ENCODE measurements around the gene SGK2. TPM values are rescaled to one million over a fixed set of nuclear protein-coding genes. Genes with fewer than 3 reads are reported as not detected.
"Not testable (repeated sequence)": the region's sequence is repeated elsewhere in the genome, so short reads cannot be mapped to it uniquely, and the experiment has no call there.

SGK2 gene
- total RNA-seq, 1 donor from 2014 or later: 2.8 TPM

- Histone ChIP-seq H3K9ac (peak within 1 kb of the TSS; percentile 71), H3K4me3 (peak within 1 kb of the TSS; percentile 68), H3K79me2 (ENCODE audit: low read depth) (peaks cover 29% of the 10 kb centered on the region), H3K27ac (peak within 1 kb of the TSS; percentile 89), H3K36me3 (peaks cover 8% of the 10 kb centered on the region), H4K20me1 (ENCODE audit: low read depth) (peaks cover 3% of the 10 kb centered on the region), H3F3A (ENCODE audit: low read depth) (peaks cover 8% of the 10 kb centered on the region), H3K27me3 (no peaks in the 10 kb centered on the region), H3K4me2 (peak within 1 kb of the TSS; percentile 97), H3K4me1 (peaks cover 13% of the 10 kb centered on the region), H2AFZ (replicated peaks) (peak within 1 kb of the TSS; percentile 83), H3K9me3 (ENCODE audit: low read depth) (no peaks in the 10 kb centered on the region)
- H3K9me3 Mint-ChIP-seq: no peaks in the 10 kb centered on the region
- TF ChIP-seq CTCF (IDR thresholded peaks at IDR 0.05): no peak
- TF ChIP-seq EZH2 (IDR thresholded peaks at IDR 0.05): peak; percentile 38
- no peak for TF ChIP-seq EZH2phosphoT487 (IDR thresholded peaks at IDR 0.05)
- peak within 1 kb of the TSS; percentile 99 for H3K27ac Mint-ChIP-seq
- peaks cover 20% of the 10 kb centered on the region for H3K4me1 Mint-ChIP-seq
- peaks cover 8% of the 10 kb centered on the region for H3K36me3 Mint-ChIP-seq
- H3K27me3 Mint-ChIP-seq (ENCODE audit: insufficient read depth, low read depth): no peaks in the 10 kb centered on the region
- DNase-seq (ENCODE audit: low spot score): peak; percentile 96
- peak within 1 kb of the TSS; percentile 95 for H3K4me3 Mint-ChIP-seq
Measured at GRCh38 chr20:43590392-43591303, 31.8 kb downstream of the SGK2 start, which contains the start of gene IFT52. Gene IFT52, plus strand, starts transcription at chr20:43590937. Its CDS starts 3,762 bp downstream, at chr20:43594699.

GRCh38 chr20:43601960-43602359 is 43.1 kb downstream of the SGK2 start:
- H2AFZ ChIP-seq (replicated peaks); H3K27me3 ChIP-seq; H3K79me2 ChIP-seq (ENCODE audit: low read depth); H3K4me2 ChIP-seq; H4K20me1 ChIP-seq (ENCODE audit: low read depth); H3F3A ChIP-seq (ENCODE audit: low read depth); H3K36me3 ChIP-seq; DNase-seq (ENCODE audit: low spot score); H3K27ac ChIP-seq; H3K9me3 Mint-ChIP-seq; H3K4me1 ChIP-seq; H3K27ac Mint-ChIP-seq; H3K4me3 Mint-ChIP-seq; H3K27me3 Mint-ChIP-seq (ENCODE audit: insufficient read depth, low read depth); H3K4me1 Mint-ChIP-seq; H3K9me3 ChIP-seq (ENCODE audit: low read depth); H3K4me3 ChIP-seq; H3K9ac ChIP-seq: not testable (repeated sequence)
- peaks cover 24% of the 10 kb centered on the region for H3K36me3 Mint-ChIP-seq

GRCh38 chr20:43603124-43603523 is 44.3 kb downstream of the SGK2 start:
- TF ChIP-seq EZH2 (IDR thresholded peaks at IDR 0.05) (no peak), CTCF (IDR thresholded peaks at IDR 0.05) (no peak), EZH2phosphoT487 (IDR thresholded peaks at IDR 0.05) (no peak)
- Mint-ChIP-seq H3K9me3 (peaks cover 2% of the 10 kb centered on the region), H3K4me1 (no peaks in the 10 kb centered on the region), H3K27ac (no peak overlapping the region), H3K36me3 (peaks cover 20% of the 10 kb centered on the region), H3K27me3 (ENCODE audit: insufficient read depth, low read depth) (no peaks in the 10 kb centered on the region), H3K4me3 (no peak overlapping the region)
- DNase-seq (ENCODE audit: low spot score): no peak
- Histone ChIP-seq H3K4me2 (no peak overlapping the region), H3F3A (ENCODE audit: low read depth) (no peaks in the 10 kb centered on the region), H3K79me2 (ENCODE audit: low read depth) (no peaks in the 10 kb centered on the region), H3K36me3 (peaks cover 5% of the 10 kb centered on the region), H3K4me3 (no peak overlapping the region), H3K9ac (no peak overlapping the region), H3K27ac (no peak overlapping the region), H4K20me1 (ENCODE audit: low read depth) (no peaks in the 10 kb centered on the region), H3K9me3 (ENCODE audit: low read depth) (no peaks in the 10 kb centered on the region), H3K4me1 (no peaks in the 10 kb centered on the region), H2AFZ (replicated peaks) (no peak overlapping the region), H3K27me3 (no peaks in the 10 kb centered on the region)

- no peak overlapping the region for H3K9ac ChIP-seq
- Mint-ChIP-seq H3K4me3 (no peak overlapping the region), H3K36me3 (peaks cover 17% of the 10 kb centered on the region), H3K27me3 (ENCODE audit: insufficient read depth, low read depth) (no peaks in the 10 kb centered on the region), H3K9me3 (peaks cover 4% of the 10 kb centered on the region), H3K4me1 (no peaks in the 10 kb centered on the region), H3K27ac (no peak overlapping the region)
- H3K79me2 ChIP-seq (ENCODE audit: low read depth): no peaks in the 10 kb centered on the region
- no peak overlapping the region for H3K27ac ChIP-seq
- no peaks in the 10 kb centered on the region for H3K9me3 ChIP-seq (ENCODE audit: low read depth)
- H4K20me1 ChIP-seq (ENCODE audit: low read depth): no peaks in the 10 kb centered on the region
- H3K27me3 ChIP-seq: no peaks in the 10 kb centered on the region
- no peak overlapping the region for H2AFZ ChIP-seq (replicated peaks)
- H3K4me3 ChIP-seq: no peak overlapping the region
- DNase-seq (ENCODE audit: low spot score): no peak
- no peak overlapping the region for H3K4me2 ChIP-seq
- H3K36me3 ChIP-seq: peaks cover 5% of the 10 kb centered on the region
- no peaks in the 10 kb centered on the region for H3F3A ChIP-seq (ENCODE audit: low read depth)
- TF ChIP-seq CTCF (IDR thresholded peaks at IDR 0.05): no peak
- TF ChIP-seq EZH2phosphoT487 (IDR thresholded peaks at IDR 0.05): no peak
- TF ChIP-seq EZH2 (IDR thresholded peaks at IDR 0.05): no peak
- H3K4me1 ChIP-seq: no peaks in the 10 kb centered on the region
Measured at GRCh38 chr20:43605715-43606114, 46.9 kb downstream of the SGK2 start.

- H3K79me2 ChIP-seq (ENCODE audit: low read depth); H3K36me3 ChIP-seq; H3F3A ChIP-seq (ENCODE audit: low read depth); H3K27me3 ChIP-seq; H3K4me1 Mint-ChIP-seq; H3K9me3 ChIP-seq (ENCODE audit: low read depth); H3K4me3 Mint-ChIP-seq; H3K4me2 ChIP-seq; H4K20me1 ChIP-seq (ENCODE audit: low read depth); H3K9ac ChIP-seq; H3K9me3 Mint-ChIP-seq; DNase-seq (ENCODE audit: low spot score); H3K4me1 ChIP-seq; H3K27ac ChIP-seq; H3K4me3 ChIP-seq; H2AFZ ChIP-seq (replicated peaks); H3K27me3 Mint-ChIP-seq (ENCODE audit: insufficient read depth, low read depth); H3K27ac Mint-ChIP-seq: not testable (repeated sequence)
- H3K36me3 Mint-ChIP-seq: peaks cover 23% of the 10 kb centered on the region
Measured at GRCh38 chr20:43607278-43607677, 48.5 kb downstream of the SGK2 start.
